ENCODE results near the gene RYR3.

The RYR3 gene

DNA sequence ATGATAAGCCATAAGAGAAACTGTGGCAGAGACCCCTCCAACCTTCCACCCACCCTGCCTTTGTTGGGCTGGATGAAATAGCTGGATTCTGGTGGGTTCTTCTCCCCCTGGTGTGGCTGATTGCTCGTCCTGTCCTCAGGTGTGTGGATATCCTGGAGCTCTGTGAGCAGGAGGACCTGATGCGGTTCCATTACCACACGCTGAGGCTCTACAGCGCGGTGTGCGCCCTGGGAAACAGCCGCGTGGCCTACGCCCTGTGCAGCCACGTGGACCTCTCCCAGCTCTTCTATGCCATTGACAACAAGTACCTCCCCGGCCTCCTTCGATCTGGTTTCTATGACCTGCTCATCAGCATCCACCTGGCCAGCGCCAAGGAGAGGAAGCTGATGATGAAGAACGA is 351.2 kb downstream of the RYR3 start:
- no peak for DNase-seq

- no peak for DNase-seq
Measured at GRCh38 chr15:33664947-33665346, 354.2 kb downstream of the RYR3 start.

DNA sequence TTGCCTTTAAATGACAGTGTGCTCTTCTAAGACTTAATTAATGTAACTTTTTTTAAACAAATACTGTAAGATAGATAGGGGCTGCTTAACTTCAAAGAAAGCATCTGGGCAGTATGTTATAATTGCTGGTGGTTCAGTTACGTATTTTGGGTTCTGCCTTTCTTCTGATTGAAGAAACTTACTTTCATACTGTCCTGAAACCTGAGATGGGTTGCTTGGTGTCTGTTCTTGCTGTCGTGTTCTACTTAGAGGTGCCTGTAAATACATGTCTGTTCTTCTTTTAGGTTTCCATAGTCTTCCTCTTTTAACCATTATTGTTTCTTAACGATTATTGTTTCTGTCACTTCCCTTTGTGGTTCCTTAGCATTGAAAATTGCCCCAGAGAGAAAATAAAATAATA is 359.8 kb downstream of the RYR3 start:
- no peak for DNase-seq

GRCh38 chr15:33671456-33671855 is 360.7 kb downstream of the RYR3 start:
- DNase-seq, result no peak

DNA sequence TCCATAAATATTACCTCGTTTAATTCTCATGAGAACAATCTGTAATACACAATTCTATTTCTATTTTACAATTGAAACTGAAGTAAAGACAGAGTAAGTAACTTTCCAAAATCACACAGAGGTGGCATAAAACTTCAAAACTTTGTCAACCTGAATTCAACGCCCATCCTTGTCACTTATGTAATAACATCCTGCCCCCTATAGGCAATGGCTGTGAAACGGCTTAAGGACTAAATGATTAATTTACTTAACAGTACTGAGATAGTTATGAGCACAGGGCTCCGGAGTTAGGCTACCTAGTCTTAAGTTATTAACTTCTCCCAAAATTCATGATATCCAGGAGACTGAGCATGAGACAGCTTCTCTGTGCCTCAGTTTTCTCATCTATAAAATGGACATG is 364.5 kb downstream of the RYR3 start:
- DNase-seq, result peak; percentile 9

DNA sequence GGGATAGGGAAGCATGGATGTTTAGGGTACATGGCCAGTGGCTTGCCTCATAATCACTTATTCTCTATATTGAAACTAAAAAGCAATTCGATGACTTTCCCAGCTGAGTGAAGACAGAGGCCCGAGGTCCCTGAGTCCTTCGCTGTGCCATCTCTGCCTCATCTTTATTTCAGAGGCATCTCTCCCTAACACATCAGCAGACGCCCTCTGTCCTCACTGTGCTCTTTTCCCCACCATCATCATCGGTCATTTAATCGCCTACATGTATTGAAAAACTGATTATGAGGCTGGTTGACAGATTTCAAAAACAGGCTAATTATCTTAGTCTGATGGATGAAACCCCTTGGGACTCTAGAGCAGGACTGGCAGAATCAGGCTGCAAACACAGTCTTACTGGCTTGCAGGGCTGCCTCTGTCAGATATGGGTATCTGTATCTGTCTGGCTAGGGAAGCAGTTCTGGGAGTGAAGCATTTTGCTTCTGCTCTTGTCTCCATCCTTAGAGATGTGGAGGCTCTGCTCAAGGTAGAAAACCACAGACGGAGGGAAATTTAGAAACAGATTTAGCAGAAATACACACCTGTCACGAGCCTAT is 366.6 kb downstream of the RYR3 start:
- no peak for DNase-seq

DNA sequence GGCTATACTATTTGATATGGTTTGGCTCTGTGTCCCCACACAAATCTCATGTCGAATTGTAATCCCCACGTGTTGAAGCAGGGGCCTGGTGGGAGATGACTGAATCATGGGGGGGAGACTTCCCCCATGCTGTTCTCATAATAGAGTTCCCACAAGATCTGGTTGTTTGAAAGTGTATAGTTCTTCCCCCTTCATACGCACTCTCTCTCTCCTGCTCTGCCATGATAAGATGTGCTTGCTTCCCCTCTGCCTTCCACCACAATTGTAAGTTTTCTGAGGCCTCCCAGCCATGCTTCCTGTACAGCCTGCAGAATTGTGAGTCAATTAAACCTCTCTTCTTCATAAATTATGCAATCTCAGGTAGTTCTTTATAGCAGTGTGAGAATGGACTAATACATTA is 367.4 kb downstream of the RYR3 start:
- no peak for DNase-seq

- no peak for DNase-seq
Measured at GRCh38 chr15:33678602-33679001, 367.8 kb downstream of the RYR3 start.

DNA sequence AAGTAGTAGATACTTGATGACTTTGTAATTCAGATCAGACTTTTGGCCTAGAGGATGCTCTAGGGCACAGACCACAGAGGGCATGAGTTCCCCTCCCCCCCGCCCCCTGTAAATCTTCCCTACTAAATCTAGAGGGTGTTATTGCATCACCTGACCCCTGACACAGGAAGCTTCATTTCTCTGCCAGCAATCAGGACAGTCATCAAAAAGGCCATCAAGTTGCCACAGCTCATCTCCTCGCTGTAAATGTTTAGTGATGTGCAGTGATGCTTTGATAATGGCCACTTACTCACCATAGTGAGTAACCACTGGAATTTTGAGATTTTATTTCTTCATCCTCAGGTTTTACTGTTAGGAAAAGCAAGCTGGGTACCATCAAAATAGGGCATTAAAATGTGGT is 368.3 kb downstream of the RYR3 start:
- no peak for DNase-seq

- no peak for DNase-seq
Measured at GRCh38 chr15:33680336-33680735, 369.6 kb downstream of the RYR3 start.

GRCh38 chr15:33693166-33693800 is 382.5 kb downstream of the RYR3 start:
- no peak for DNase-seq

GRCh38 chr15:33698126-33698525 is 387.4 kb downstream of the RYR3 start:
- DNase-seq, result no peak

- DNase-seq, result no peak
Measured at GRCh38 chr15:33699145-33699544, 388.4 kb downstream of the RYR3 start.

- no peak for DNase-seq
Measured at GRCh38 chr15:33699691-33700447, 389.1 kb downstream of the RYR3 start.

- DNase-seq, result peak; percentile 4
Measured at GRCh38 chr15:33700695-33701303, 390.0 kb downstream of the RYR3 start.

- DNase-seq, result no peak
Measured at GRCh38 chr15:33701304-33701696, 390.5 kb downstream of the RYR3 start.

GRCh38 chr15:33706173-33706572 is 395.4 kb downstream of the RYR3 start:
- DNase-seq, result no peak

- DNase-seq, result no peak
Measured at GRCh38 chr15:33710748-33711147, 400.0 kb downstream of the RYR3 start.

GRCh38 chr15:33716025-33716424 is 405.3 kb downstream of the RYR3 start:
- DNase-seq, result no peak

DNA sequence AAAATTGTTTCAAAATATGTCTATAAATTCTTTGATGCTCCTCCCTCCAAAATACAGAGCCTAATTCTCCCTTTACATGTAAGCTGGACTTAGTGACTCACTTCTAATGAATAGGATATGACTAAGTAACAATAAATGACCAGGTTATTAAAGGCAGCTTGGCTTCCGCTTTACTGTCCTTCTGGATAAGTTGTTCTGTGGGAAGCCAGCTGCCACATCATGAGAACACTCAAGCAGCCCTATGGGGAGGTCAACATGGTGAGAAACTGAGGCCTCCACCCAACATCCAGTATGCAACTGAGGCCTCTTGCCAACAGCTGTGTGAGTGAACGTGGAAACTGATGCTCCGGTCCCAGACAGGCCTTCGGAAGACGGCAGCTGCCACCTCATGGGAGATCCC is 410.2 kb downstream of the RYR3 start:
- no peak for DNase-seq

DNA sequence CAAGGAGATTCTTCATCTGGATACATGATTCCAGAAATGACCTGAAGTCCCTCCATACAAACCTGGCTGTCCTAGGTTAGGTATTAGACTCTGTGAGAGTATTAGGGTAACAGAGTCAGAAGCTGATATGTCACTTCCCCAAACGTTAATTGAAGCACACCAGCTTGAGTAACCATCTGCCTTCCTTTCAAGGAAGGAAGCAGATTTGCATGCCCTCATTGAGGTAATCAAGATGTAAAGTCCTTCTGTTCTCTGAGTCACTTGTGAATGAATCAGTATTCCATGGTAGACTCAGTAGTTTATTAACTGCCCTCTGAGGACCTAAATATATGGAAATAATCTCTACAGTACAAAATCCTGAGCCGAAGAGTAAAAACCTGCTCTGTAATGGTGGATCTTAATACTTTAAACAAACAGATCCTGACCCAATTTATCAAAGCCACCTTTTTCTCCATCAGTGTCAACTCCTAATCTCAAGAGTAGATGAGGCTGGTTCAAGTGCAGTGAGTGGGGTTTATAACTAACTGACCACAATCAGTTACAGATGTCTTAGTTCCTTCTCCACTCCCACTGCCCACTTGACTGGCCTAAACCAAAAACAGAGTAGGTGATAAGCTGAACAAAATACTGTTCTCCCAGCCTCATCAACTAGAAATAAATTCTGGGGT is 411.4 kb downstream of the RYR3 start:
- DNase-seq, result peak; percentile 68

DNA sequence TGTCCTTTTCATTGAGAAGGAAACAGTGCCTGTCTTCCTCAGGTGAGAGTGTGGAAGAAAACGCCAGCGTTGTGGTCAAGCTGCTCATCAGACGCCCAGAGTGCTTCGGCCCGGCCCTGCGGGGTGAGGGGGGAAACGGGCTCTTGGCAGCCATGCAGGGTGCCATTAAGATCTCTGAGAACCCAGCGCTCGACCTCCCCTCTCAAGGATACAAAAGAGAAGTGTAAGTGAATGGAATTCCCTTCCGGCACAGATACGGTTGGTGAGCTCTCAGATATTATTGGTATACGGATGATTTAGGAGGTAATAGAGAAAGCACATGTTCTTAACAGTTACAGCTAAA is 411.9 kb downstream of the RYR3 start:
- no peak for DNase-seq

- DNase-seq, result no peak
Measured at GRCh38 chr15:33724321-33725036, 413.7 kb downstream of the RYR3 start.

Data from NCI-H524 treated with DMSO at 0.1 percent for 48 hours (cell line).